Fibroblast of villous mesenchyme (primary cell): ENCODE results near the gene ASGR2. TPM values are rescaled to one million over a fixed set of nuclear protein-coding genes. Genes with fewer than 3 reads are reported as not detected.

ENCODE experiments used
- DNase-seq: peaks from one replicate; pipeline ENCODE4 v3.0.0-alpha.2; 2010; ENCODE audit warnings: low read depth
- H3K4me3 ChIP-seq: 2 replicates; pipeline ENCODE4 v1.5.1; 2011; ENCODE audit warnings: low read depth, mild to moderate bottlenecking, low read length
- CTCF ChIP-seq: IDR thresholded peaks from 2 replicates; pipeline ENCODE4 v1.5.1; 2012; ENCODE audit warnings: low read depth, mild to moderate bottlenecking, low read length; ENCODE audit not compliant: insufficient read depth
- total RNA-seq: library from RNA; depleted of rRNA; stranded (reverse); fragments of >200 nt; gene quantifications from 2 replicates; pipeline ENCODE4 v1.2.3, GENCODE V29; 2012

The ASGR2 gene
- total RNA-seq, 1 donor, result not detected

DNA sequence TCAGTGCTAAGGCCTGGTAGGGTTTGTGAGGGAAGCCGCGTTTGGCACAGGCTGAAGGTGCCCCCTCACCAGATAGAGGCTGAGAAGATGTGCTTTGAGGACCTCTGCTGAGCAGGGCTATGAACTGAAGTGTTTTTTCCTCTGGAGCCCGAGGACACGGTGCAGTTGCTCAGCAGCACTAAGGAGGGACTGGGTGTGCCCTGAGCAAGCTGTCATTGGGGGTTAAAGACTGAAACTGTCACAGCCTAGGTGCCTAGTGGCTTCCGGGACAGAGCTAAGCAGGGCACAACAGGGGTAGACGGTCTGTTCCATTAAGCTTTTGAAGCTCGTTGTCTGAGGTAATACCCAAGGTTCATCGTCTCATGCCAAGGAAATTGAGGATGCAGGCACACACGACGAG is 24.8 kb upstream of the ASGR2 start:
- no peak overlapping the region for H3K4me3 ChIP-seq
- no peak for DNase-seq
- TF ChIP-seq CTCF, result no peak

DNA sequence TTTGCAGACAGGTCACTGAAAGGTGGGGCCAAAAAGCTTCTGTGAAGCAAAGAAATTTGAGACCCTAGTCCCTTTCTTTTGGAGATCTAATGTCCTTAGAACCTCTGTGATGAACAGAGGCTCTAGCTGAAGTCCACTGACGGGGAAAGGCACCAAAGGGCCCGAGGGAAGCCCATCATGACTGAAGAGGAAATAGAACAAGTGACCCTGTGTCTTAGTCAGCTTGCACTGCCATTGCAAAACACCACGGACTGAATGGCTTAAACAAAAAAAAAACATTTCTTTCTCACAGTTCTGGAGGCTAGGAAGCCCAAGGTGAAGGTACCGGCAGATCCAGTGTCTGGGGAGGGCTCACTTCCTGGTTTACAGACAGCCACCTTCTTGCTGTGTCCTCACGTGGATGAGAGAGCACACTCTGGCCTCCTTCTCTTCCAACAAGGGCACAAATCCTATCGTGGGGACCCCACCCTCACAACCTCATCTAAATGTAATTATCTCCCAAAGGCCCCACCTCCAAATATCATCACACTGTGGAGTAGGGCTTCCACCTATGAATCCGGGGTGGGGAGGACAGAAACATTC is 24.3 kb upstream of the ASGR2 start:
- TF ChIP-seq CTCF, result no peak
- DNase-seq, result no peak
- no peak overlapping the region for H3K4me3 ChIP-seq

DNA sequence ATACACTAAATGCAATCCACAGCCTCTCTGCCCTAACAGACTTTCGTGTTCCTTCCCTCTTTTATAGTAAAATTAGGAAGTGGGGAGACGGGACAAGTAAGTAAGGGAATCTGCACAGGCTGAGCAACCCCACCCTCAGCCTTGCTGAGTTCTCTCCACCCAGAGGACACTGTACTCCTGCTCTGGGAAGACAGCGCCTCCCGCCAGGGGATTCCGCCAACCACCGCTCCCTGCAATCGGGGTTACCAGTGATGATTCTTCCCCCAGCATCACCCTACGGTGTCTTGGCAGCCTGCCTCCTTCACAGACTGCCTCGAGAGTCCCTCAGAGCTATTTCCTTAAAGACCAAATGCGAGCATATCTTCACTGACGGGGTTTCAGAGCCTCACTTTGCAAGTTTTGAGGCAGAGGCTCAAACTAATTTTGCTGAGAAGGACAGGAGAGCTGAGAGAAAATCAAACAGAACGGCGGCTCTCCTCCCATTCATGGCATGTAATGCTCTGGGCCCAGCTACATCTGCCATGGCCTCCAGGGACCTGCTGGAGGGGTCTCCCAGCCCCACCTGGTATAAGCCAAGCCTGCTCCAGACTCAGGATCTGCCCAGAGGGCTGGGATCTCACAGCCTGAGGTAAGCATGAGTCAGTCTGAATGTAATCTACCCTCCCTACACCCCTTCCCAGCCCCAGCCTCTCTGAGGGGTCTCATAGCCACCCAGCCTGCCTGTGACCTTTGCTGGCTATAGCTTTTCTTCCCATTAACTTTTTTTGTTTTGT is 22.7 kb upstream of the ASGR2 start:
- H3K4me3 ChIP-seq, result no peak overlapping the region
- no peak for TF ChIP-seq CTCF
- no peak for DNase-seq

GRCh38 chr17:7136266-7136877 is 21.8 kb upstream of the ASGR2 start:
- peak; percentile 97 for TF ChIP-seq CTCF

GRCh38 chr17:7133916-7134315 is 19.3 kb upstream of the ASGR2 start:
- TF ChIP-seq CTCF, result no peak
- no peak for DNase-seq
- no peak overlapping the region for H3K4me3 ChIP-seq

More at GRCh38 chr17:7136266-7136877, 21.8 kb upstream of the ASGR2 start:
- no peak overlapping the region for H3K4me3 ChIP-seq
- DNase-seq, result peak; percentile 73

DNA sequence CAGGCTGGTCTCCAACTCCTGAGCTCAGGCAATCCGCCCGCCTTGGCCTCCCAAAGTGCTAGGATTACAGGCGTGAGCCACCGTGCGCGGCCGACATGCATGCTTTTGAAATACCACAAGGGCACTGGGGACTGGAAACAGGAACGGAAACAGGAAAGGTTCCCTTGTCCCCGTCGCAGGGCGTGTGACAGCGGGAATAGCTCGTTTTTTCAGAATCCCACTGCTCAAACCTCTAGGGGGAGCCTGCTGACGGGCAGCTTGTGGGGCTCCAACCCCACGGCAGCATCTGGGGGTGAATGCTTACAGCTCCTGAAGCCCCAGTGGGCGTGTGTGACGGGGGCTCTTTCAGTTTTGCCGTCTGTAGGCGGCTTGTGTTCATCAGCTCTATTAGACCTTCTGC is 18.8 kb upstream of the ASGR2 start:
- TF ChIP-seq CTCF, result peak; percentile 44
- H3K4me3 ChIP-seq, result no peak overlapping the region
- DNase-seq, result no peak
